HG03039 (cell line): ENCODE data around the gene CFAP61.

Source experiments
- ATAC-seq: cut with Tn5 transposase; IDR thresholded peaks from one replicate; pipeline ENCODE4 v1.9.1; 2021; ENCODE audit warnings: mild to moderate bottlenecking, moderate library complexity; ENCODE audit not compliant: unreplicated experiment

The CFAP61 gene

DNA sequence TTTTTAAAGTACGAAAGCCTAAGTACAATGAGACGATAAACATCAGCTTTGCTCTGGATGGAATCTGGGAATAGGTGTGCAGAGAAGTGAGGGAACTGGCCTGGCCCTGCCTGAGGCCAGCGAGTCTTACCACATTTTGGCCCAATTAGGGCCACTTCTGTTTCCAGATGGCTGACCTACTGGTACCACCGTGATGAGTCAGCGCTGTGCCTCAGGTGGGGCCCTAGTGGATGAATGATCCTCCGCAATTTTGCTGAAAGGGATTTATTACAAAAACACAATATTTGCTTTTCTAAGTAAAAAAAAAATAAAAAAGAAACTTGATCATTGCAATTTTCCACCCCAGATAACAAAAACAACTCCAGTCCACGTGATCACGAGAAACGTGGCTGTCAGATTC, 338.1 kb downstream of the CFAP61 start:
- no peak for ATAC-seq

DNA sequence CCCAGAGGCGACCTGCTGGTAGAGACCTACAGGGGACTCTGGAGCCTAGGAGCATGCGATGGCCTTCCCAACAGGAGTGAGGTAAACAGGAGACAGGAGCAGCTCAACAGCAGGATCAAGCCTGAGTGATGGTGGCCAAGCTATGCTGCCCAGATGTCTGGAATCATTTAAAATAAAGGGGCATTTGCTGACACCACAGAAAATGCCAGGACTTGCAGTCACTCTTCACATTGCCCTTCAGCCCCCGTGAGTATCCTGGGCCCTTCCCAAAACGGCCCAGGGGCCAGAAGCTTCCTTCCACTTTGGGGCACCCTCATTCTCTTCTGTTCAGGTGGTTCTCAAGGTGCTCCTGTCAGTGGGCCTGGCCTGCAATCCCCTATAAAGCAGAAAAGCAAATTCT, 338.8 kb downstream of the CFAP61 start:
- no peak for ATAC-seq

DNA sequence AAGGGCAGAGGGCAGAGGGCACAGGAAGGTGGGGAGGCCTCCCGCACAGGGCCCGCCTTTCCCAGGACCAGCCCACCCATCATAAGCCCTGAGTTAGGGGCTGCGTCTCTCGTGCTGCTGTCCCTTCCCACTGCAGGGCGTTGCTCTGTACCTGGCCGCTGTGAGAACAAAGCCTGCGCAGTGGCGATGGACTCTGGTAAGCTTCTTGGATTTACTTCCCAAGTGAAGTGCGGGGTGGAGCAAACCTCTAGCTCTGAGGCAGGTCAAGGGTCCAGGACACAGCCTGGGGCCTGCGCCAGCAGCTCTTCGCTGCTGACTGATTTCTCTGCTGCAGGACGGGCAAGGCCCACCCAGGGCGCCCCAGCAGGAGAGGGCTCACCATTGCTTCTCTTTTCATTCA, 339.4 kb downstream of the CFAP61 start:
- no peak for ATAC-seq

DNA sequence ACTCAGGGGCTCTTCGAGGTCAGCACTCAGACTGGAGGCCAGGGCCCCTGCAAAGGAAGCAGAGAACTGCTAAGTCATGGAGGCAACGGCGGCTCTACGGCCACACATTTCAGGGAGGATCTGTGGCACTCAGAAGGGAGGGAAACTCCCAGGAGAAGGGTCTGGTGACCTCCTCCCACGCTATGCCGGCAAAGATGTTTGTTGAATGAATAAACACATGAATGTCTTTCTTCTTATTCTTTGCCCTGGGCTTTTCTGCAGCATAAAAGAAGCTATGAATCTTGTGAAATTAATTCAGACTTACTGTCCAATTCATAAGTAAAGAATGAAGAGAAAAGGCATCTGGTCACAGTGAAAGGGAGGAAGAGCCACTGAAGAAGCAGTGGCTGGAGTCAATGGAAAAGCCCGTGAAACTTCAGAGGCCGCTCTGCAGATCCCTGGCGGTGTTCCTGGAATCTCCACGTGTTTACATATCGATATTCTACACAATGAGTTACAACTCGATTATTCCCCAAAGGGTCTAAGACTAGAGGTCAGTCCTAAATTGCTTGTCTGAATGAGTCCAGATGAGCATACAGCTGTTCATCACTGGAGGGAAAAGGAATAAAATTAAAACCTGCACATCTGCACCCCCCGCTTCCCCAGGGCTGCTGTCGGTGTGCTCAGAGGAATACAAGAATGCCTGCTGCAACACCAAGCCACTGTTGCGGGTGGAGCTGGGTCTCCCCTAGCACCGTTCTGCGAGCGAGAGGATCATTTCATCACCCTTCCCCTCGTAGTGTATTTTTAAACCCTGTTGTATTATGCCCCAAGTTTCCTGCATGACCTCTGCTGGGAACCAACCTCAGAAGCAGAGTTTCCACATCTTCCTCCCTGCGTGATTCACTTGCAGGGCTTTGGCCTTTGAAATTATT, 341.1 kb downstream of the CFAP61 start:
- ATAC-seq: no peak

DNA sequence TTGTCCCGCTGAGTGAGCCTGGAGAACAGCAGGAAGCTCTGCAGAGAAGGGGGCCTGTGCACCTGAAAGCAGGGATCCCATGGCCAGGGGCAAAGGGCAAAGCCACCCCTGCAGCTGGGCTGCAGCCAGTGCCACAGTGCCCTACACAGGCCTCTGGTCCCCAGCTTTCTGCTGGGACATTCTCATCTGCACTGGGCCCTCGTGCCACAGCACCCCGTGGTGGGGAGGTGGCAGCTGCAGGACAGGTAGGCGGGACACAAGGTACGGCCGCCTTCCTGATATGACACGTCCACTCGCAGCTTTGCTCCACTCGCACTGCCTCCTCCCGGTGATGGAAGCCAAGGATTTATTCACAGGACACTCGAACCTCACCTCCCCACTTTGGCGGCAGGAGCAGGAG, 342.8 kb downstream of the CFAP61 start:
- ATAC-seq: no peak

DNA sequence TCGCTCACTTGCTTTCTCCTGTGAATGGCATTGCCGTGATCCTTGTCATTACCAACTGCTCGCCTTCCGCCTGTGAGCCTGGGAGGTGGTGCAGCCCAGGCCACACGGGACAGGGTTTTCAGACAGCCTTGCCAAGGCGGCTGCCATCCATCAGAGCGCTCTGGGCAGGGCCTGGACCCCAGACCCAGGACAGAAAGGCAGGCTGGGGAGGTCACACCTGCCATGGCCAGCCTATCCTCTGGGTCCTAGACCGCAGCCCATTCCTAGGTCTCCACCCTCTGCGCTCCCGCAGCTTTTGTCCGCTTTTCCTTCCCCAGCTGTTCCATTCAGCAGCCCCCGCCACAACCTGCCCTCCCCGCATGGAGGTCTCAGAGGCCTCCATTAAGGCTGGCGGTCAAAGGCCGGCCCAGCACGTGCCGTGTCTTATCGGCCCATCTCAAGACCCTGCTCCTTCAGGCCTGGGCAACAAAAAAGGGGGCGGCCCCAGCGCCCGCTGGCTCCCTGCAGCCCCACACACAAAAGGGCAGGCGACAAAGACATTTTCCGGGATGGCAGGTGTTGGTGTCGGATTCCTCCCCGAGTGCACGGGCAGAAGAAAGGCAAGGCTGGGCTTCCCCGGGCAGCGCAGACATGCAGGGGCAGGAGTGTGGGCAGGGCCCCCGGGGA, 343.7 kb downstream of the CFAP61 start:
- ATAC-seq: no peak

DNA sequence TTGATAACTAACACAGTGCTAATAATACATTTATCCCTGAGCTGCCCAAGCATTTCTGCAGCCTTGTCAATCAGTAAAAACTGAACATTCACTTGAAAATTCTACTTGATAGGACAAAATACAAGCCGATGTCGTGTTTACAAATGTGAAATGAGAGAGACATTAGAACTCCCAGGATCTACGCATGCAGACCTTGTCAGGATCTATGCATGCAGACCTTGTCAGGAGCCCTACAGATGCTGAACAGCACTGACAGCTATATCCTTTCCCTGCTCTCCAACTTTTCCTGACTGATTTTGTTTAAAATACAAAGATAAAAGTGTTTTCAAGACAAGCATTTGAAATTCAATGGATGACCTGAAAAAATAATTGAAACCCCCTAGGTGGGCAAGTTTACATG, 344.5 kb downstream of the CFAP61 start:
- no peak for ATAC-seq

DNA sequence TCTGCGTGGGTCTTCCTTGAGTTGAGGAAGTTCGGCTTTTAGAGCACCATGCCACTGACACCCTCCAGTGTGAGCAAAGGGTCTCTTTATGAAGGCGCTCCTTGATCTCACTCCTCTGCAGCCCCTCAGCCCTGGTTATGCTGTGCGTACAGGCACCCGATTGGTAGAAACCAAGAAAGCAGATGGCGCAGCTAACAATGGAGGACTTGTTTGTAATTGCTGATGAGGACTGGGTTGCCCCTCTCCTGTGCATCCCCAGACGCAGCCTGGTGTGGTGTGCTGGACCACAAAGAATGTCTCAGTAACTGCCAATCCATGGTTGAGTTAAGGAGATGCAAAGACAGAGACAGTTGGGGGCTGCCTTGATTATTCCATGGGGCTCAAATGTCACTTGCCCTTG, 345.8 kb downstream of the CFAP61 start:
- ATAC-seq: no peak

DNA sequence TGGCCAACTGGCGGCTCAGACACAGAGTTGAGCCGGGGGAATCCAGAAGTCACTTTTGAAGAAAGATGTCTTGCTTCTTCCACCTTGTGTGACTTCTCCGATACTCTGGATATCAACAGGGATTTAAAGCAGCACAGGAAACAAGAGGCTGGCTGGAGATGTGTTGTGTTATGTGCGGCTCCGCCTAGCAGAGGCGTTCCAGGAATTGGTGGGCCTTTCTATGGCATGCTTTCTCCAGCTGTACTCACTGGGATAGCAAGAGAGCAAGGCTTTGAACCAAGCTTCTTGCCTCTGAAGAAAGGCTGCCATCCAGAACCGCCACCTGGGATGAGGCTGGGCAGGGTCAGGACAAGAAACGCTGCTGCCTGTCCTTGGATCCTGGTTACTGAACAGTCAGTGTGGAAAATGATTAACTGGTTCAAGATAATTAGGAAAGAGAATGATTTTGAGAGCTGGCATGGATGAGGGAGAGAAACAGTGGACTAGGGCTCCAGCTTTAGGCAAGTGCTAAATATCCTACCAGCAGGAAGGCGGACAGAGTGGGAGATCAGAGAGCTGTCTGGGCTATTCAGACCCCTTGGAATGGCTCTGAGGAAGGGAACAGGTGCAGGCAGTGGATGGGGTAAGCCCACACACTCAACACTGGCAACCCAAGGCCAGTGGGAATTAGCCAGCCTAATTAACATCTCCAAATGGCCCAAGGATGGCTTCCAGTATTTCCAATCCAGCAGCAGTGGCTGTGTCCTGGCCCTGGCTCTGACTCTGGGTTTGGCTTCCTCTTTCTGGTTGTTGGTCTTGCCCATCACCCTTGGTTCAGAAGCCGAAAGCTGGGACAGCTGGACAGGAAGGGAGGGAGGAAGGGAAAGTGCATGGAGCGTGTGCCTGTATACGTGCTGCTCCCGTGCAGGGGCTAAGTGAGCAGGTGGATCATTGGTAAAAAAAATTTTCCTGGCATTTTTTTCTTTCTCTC, 347.5 kb downstream of the CFAP61 start:
- ATAC-seq: no peak

DNA sequence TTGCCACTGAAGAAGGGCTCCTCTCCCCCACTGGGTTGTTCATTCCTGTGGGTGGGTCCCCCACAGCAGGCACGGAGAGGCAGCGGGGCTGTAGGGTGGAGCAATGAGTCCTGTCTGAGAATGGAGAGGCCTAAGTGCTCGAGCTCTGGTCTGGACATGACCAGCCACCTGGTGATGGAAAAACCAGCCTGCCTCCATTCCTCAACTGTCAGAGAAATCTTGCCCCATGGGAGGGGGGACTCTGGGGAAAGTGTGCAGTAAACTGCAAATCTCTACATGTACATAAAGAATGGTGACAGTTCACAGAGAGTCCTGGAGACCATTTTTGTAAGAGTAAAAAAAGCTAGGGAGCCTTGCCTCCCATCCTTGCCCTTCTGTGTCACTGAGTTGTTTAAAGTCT, 349.7 kb downstream of the CFAP61 start:
- no peak for ATAC-seq

DNA sequence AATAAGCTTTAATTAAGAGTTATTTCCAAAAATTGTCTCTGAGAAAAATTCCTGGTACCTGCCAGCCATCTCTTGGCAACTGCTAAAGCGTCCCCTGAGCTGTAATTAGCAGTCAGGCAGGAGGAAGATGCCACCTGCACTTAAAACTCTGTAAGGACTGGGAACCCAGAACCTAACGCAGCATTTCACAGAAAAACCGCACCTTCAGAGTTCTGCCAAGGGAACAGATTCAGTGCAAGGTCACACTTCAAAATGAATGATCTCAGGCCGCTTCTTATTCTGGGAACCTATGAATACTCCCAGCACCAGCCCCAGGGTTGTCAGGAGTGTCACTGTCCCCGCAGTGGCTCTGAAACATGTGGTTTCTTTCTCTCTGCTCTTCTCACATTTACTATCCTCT, 352.3 kb downstream of the CFAP61 start:
- no peak for ATAC-seq

DNA sequence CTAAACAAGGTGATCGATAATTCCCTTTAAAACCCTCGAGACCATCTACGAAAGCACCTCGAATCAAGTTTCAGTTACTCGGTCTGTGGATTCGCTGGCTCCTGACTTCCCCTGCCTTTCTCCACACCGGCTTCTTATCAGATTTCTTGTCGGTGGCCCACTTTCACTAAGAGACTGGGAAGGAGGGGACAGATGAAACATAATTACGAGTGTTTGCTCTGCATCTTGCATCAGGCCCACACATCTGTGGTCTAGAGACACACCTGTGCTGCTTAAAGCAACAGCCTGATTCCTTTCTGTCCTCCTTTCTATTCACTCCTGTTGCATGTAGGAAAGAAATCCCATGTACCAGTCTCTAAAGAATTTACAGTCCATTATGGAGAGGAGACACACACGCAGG, 353.3 kb downstream of the CFAP61 start:
- ATAC-seq: no peak

DNA sequence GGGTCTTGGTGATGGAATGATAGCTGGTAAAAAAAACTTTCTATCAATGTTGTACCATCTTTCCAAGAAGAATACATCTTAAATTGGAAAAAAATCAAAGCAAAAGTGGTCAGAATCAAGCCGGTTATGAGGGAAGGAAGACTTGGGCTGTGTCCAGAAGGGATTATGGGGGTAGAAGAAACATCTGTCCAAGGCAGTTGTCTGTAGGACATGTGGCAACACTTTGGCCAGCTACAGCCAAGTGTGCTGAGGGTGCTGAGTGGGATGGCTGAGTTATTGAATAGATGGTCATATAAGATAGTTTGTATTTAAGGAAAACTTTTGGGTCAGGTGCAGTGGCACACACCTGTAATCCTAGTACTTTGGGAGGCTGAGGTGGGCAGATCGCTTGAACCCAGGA, 354.0 kb downstream of the CFAP61 start:
- no peak for ATAC-seq

DNA sequence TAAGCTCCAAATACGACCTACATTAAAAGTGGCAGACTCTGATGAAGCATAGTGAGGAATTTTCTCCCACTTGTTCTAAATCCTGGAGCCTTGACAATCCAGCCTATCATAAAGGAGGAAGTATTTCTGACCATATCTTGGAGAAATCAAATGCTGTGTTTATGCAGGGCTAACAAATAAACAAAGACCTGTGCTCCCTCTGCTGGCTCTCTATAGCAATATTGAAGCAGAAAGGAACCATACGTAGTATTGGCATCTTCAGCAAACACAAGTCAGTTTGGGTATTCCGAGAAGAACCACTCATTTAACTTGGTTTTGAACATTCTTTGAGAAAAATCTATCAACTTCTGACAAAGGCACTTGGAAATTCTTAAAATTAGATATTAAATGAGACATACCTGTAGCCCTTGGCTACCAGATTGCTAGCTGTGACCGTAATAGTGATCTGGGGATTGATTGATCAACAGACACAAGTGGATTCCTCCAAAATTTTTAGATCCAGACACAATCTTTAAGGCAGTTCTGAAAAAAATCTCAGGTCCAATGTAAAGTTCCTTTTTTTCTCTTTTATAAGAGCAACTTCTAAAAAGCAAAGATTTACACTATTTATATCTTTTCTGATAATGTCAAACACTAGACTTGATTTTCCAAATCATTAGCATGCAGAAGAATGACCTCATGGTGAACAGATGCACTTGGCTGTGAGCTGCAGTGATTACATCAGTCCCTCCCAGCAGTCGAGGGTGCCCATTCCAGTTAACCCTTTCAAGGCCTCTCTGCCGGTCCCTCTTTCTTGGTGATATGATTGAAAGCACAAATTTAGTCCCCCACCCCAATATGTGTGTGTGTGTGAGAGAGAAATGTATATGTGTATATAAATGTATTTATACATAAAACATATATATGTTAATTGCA, 355.8 kb downstream of the CFAP61 start:
- no peak for ATAC-seq

DNA sequence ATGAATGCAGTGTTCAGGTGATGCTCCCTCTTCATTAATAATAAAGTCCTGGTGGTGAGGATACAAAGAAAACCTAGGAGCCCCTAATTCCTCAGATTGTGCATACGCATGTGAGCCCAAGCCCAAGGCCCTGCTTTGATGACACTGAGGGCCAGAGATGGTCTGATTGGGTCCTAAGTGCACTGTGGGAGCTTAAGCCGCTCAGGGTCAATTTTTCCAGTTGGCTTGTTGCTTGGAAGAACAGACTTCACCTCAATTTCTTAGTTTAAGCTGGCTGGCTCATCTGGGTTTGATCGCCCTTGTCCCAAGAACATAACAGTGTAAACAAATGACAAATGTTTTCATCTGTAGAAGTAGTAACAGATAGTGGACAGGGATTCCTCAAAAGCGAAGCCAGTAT, 357.0 kb downstream of the CFAP61 start:
- ATAC-seq: no peak
